ENCODE data around the gene SHROOM3. TPM values are rescaled to one million over a fixed set of nuclear protein-coding genes. Genes with fewer than 3 reads are reported as not detected.

SHROOM3 gene
- total and polyA plus RNA-seq, 2 of the 13 experiments (the other 11 are each of a cell fraction or from before 2014, with no cell fraction given), result 0.01 TPM; not detected in 1

DNA sequence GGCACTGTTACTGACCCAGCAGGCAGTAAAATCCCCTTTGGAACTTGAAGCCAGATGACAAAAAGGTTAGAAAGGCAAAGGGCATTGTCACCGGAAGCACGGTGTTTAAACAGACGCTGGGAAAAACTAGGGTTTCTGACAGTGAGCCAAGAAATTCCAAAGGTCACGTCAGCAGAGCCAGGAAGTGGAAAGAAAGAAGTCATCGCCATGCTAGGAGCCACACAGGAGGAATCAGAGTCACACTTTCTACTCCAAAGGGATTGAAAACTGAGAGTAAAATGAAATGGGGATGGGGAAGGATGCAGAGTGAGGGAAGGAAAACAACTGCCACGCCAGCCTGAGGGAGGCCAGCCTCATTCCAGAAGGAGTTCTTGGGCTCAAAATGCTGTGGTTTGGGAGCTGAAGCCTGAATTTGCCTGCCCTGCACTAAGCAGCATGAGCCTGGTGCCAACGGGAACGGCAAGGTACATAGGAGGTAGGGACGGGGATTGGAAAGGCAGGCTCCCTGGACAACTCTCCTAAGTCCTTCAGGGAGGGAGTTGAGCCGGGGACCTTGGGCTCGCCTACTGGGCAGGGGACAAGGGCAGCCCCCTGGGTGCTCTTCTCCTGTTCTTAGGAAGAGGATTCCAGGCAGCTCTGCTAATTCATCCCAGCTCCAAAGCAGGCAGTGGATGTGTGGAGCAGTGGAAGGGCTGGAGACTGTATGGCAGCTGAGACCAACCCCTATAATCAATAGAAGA is 396.1 kb downstream of the SHROOM3 start (continued):
- TF ChIP-seq, protein P1, sequence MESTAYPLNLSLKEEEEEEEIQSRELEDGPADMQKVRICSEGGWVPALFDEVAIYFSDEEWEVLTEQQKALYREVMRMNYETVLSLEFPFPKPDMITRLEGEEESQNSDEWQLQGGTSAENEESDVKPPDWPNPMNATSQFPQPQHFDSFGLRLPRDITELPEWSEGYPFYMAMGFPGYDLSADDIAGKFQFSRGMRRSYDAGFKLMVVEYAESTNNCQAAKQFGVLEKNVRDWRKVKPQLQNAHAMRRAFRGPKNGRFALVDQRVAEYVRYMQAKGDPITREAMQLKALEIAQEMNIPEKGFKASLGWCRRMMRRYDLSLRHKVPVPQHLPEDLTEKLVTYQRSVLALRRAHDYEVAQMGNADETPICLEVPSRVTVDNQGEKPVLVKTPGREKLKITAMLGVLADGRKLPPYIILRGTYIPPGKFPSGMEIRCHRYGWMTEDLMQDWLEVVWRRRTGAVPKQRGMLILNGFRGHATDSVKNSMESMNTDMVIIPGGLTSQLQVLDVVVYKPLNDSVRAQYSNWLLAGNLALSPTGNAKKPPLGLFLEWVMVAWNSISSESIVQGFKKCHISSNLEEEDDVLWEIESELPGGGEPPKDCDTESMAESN (CRISPR knock-in tag; conservative IDR thresholded peaks at IDR 0.05), result no peak; the same call in 1 of the 2 replicates
- TF ChIP-seq ZNF562 (CRISPR knock-in tag; IDR thresholded peaks at IDR 0.05; ENCODE audit: borderline replicate concordance) (no peak), MTA3 (CRISPR knock-in tag; IDR thresholded peaks at IDR 0.05) (no peak), ZNF263 (CRISPR knock-in tag; IDR thresholded peaks at IDR 0.05) (0 out of 2 replicates have a peak, but pooled peaks have one; percentile 21), NRL (CRISPR knock-in tag; IDR thresholded peaks at IDR 0.05; ENCODE audit: borderline replicate concordance) (no peak), MIER2 (CRISPR knock-in tag; IDR thresholded peaks at IDR 0.05) (peak; percentile 73; the same call in 1 of the 2 replicates), TBX3 (IDR thresholded peaks at IDR 0.05; ENCODE audit: borderline replicate concordance) (no peak), EP300 (IDR thresholded peaks at IDR 0.05; ENCODE audit: low read depth in 2 of 2, low read length in 2 of 2) (peak; percentile 2 to 81; a peak in 2 of 4 replicates), EP300 (CRISPR knock-in tag; IDR thresholded peaks at IDR 0.05; ENCODE audit: borderline replicate concordance) (peak; percentile 37; the same call in 1 of the 2 replicates), SMARCE1 (IDR thresholded peaks at IDR 0.05; ENCODE audit: borderline replicate concordance) (no peak), MXD4 (CRISPR knock-in tag; IDR thresholded peaks at IDR 0.05) (peak; percentile 17; the same call in 1 of the 2 replicates), SIX1 (CRISPR knock-in tag; IDR thresholded peaks at IDR 0.05; ENCODE audit: borderline replicate concordance) (peak; percentile 48; the same call in 1 of the 2 replicates), ZNF781 (CRISPR knock-in tag; IDR thresholded peaks at IDR 0.05; ENCODE audit: borderline replicate concordance, not compliant biosample characterization) (no peak), ZNF607 (CRISPR knock-in tag; IDR thresholded peaks at IDR 0.05; ENCODE audit: borderline replicate concordance) (peak; percentile 57; the same call in 1 of the 2 replicates), ZNF430 (CRISPR knock-in tag; IDR thresholded peaks at IDR 0.05) (peak; percentile 81; the same call in 1 of the 2 replicates), NFRKB (IDR thresholded peaks at IDR 0.05) (no peak), RXRB (CRISPR knock-in tag; IDR thresholded peaks at IDR 0.05; ENCODE audit: borderline replicate concordance) (peak; percentile 97), ZNF451 (CRISPR knock-in tag; IDR thresholded peaks at IDR 0.05) (0 out of 2 replicates have a peak, but pooled peaks have one; percentile 57), NFE2L2 (IDR thresholded peaks at IDR 0.05; ENCODE audit: low read length) (no peak), ZNF629 (CRISPR knock-in tag; conservative IDR thresholded peaks at IDR 0.05) (peak; percentile 10; the same call in 1 of the 2 replicates), HOXA3 (CRISPR knock-in tag; IDR thresholded peaks at IDR 0.05) (peak; percentile 73), ZNF703 (CRISPR knock-in tag; IDR thresholded peaks at IDR 0.05; ENCODE audit: borderline replicate concordance) (no peak), TCF7 (IDR thresholded peaks at IDR 0.05; ENCODE audit: low read depth) (peak; percentile 43; the same call in 1 of the 2 replicates), NR2F6 (IDR thresholded peaks at IDR 0.05) (peak; percentile 89), NR2F6 (CRISPR knock-in tag; IDR thresholded peaks at IDR 0.05) (peak; percentile 94), ZNF136 (CRISPR knock-in tag; IDR thresholded peaks at IDR 0.05; ENCODE audit: low read depth) (no peak), POLR2G (IDR thresholded peaks at IDR 0.05; ENCODE audit: low read depth, low read length) (peak; percentile 94), ZNF724P (CRISPR knock-in tag; IDR thresholded peaks at IDR 0.05; ENCODE audit: borderline replicate concordance) (peak; percentile 72; the same call in 1 of the 2 replicates), ZNF615 (CRISPR knock-in tag; IDR thresholded peaks at IDR 0.05; ENCODE audit: borderline replicate concordance) (no peak)
- TF ChIP-seq, protein P2, sequence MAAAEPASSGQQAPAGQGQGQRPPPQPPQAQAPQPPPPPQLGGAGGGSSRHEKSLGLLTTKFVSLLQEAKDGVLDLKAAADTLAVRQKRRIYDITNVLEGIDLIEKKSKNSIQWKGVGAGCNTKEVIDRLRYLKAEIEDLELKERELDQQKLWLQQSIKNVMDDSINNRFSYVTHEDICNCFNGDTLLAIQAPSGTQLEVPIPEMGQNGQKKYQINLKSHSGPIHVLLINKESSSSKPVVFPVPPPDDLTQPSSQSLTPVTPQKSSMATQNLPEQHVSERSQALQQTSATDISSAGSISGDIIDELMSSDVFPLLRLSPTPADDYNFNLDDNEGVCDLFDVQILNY (CRISPR knock-in tag; conservative IDR thresholded peaks at IDR 0.05), result no peak

Data from HepG2 (cell line).